SJCRH30 (cell line): ENCODE results near the gene IL11RA. TPM values are rescaled to one million over a fixed set of nuclear protein-coding genes. Genes with fewer than 3 reads are reported as not detected.

Experiments used
- DNase-seq, 2 experiments: peaks; one replicate each; pipeline ENCODE4 v3.0.0-alpha.2; 2015 to 2020
- H3K27ac ChIP-seq: fragments of 250-450 bp; sonication (Bioruptor Pico); 2 replicates; pipeline ENCODE4 v1.5.1; 2020; ENCODE audit warnings: mild to moderate bottlenecking, moderate library complexity
- H3K27me3 ChIP-seq: fragments of 250-450 bp; sonication (Bioruptor Pico); 2 replicates; pipeline ENCODE4 v1.5.1; 2020; ENCODE audit warnings: mild to moderate bottlenecking, moderate library complexity
- H3K36me3 ChIP-seq: fragments of 250-450 bp; sonication (Bioruptor Pico); 2 replicates; pipeline ENCODE4 v1.5.1; 2020; ENCODE audit warnings: mild to moderate bottlenecking, moderate library complexity
- H3K4me1 ChIP-seq: fragments of 250-450 bp; sonication (Bioruptor Pico); 2 replicates; pipeline ENCODE4 v1.5.1; 2020; ENCODE audit warnings: mild to moderate bottlenecking, moderate library complexity
- H3K4me3 ChIP-seq: fragments of 250-450 bp; sonication (Bioruptor Pico); 2 replicates; pipeline ENCODE4 v1.5.1; 2020; ENCODE audit warnings: mild to moderate bottlenecking, moderate library complexity
- H3K9me3 ChIP-seq: fragments of 250-450 bp; sonication (Bioruptor Pico); replicated peaks from 2 replicates; pipeline ENCODE4 v1.5.1; 2020; ENCODE audit warnings: mild to moderate bottlenecking, moderate library complexity
- total RNA-seq: library from RNA; depleted of rRNA; stranded (reverse); fragments of >200 nt; shearing (Covaris generic); gene quantifications from 2 replicates; pipeline ENCODE4 v1.2.3, GENCODE V29; 2014

The IL11RA gene
- total RNA-seq, 1 experiment from 2014 or later, result 3.2 TPM

DNA sequence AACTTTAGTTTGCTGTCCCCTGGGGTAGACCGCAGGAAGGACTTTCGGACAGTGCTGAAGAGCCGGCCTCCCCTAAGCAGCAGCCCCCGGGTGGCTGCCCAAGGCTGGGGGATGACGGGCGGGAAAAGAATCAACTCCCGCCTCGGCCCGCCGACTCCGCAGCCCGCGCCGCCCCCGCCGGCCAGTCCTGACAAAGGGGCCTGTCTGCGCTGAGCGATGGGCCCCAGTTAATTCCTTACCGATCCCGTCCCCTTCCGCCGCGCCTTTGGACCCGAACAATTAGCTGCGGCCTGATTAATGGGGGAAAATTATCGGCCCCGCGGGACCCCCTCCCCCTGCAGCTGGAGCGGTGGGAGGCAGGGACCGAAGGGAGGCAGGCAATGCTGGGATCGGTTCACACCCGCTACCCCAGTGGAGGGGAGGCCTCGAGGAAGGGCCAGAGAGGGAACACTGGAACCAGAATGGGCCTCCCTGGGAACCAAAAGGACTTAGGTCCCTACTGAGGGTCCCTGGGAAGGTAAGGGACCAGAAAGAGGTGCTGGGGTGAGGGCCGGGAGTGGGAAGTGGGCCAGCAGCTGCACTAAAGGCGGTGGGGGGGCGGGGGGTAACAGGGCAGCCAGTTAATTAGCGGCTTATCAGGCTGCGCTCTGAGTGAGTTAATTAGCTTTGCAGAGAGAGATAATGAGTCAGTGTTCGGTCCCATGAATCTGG, 27.4 kb upstream of the IL11RA start:
- H3K4me3 ChIP-seq, result no peak overlapping the region
- H3K27me3 ChIP-seq, result peaks cover 26% of the 10 kb centered on the region
- H3K27ac ChIP-seq, result no peak overlapping the region
- no peaks in the 10 kb centered on the region for H3K9me3 ChIP-seq
- DNase-seq, result no peak
- H3K36me3 ChIP-seq, result no peaks in the 10 kb centered on the region
- no peaks in the 10 kb centered on the region for H3K4me1 ChIP-seq

- Histone ChIP-seq H3K9me3 (no peaks in the 10 kb centered on the region), H3K27me3 (peaks cover 31% of the 10 kb centered on the region), H3K4me1 (no peaks in the 10 kb centered on the region), H3K4me3 (no peak overlapping the region), H3K36me3 (no peaks in the 10 kb centered on the region), H3K27ac (no peak overlapping the region)
- DNase-seq, result no peak
Measured at GRCh38 chr9:34625186-34625486, 26.8 kb upstream of the IL11RA start.

DNA sequence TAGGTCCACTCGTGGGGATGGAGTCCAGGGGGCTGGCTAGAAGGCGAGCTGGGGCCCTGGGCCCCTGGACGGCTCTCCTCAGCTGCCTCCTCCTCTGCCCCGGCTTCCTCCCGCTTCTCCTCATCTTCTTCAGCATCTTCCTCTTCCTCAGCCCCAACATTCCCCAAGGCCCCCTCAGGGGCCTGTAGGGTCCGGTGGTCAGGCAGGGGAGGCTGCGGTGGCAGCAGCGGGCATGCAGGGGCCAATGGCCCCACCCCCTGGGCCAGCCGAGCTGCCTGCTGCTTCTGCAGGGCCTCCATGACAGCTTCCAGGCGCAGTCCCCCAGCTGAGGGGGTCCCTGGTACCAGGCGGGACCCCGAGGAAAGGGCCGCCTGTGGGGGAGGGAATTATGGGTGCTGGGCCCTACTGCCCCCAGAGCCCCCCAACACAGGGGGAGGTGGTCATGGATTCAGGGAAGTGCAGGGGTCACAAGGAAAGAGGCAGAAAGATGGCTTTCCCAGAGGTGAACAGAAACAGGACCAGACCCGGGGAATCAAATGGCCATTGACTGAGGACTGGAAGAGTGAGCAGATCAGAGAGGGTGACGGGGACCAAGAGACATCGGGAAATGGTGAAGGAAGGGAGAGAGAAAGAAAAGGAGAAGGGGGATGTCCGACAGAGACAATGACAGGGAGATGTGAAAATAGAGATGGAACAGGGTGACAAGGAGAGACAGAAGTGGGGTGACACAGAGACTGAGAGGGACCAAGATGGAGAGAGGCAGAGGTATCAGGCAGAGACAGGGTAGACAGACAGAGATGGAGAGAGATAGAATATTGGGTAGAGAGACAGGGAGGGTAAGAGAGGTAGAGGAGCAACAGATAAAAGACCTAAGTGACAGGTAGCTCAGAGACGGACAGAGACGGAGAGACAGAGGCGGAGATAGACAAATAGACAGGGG, 24.0 kb upstream of the IL11RA start:
- Histone ChIP-seq H3K4me3 (peak overlapping the region; percentile 23; the same call in 1 of the 2 replicates), H3K36me3 (no peaks in the 10 kb centered on the region), H3K27ac (no peak overlapping the region), H3K9me3 (no peaks in the 10 kb centered on the region), H3K4me1 (no peaks in the 10 kb centered on the region), H3K27me3 (peaks cover 35% of the 10 kb centered on the region)
- no peak for DNase-seq

DNA sequence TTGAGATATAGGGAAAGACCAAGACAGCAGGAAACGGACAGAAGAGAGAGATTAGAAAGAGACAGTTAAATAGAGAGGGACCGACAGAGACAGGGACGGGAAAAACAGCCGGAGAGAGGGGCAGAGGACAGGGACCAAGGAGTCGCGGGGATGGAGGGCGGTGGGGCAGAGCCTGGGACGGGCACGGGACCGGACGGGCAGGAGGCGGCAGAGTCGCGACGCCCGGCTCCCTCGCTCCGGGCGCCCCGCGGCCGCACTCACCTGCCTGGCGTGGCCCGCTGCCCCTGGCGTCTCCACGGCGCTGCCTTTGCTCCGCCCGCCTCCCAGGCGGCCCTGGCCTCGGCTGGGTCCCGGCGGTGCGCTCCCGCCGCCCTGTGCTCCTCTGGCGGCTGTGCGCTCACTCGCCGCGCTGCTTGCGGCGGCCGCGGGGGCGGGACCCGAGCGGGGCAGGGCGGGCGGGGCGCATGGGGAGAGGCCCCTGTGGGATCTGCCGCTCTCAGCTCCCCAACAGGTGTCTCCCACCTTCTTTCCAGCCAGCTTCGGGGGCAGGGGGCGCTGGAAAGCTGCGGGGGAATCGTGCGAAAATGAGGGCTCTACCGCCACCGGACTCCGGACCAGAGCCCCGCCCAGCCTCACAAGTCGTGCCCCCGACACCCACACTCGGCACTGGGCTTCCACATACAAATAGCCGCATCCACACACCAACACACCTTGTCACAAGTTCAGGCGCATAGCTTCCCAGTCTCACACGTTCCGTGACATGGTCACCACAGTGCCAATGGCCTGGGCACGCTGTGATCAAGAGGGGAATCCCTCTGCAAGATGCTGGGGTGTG, 23.1 kb upstream of the IL11RA start, which contains the start of gene ARID3C:
TSS of gene ARID3C (minus strand) at position 411 of the 835 bp plus-strand sequence. CDS start 1,052 bp downstream, outside the sequence.
- no peaks in the 10 kb centered on the region for H3K9me3 ChIP-seq
- no peaks in the 10 kb centered on the region for H3K36me3 ChIP-seq
- no peaks in the 10 kb centered on the region for H3K4me1 ChIP-seq
- peak within 1 kb of the TSS; percentile 23; the same call in 1 of the 2 replicates for H3K4me3 ChIP-seq
- no peak within 1 kb of the TSS for H3K27ac ChIP-seq
- DNase-seq, result no peak
- peaks cover 35% of the 10 kb centered on the region for H3K27me3 ChIP-seq

GRCh38 chr9:34629491-34629808, 22.5 kb upstream of the IL11RA start:
- H3K4me1 ChIP-seq, result no peaks in the 10 kb centered on the region
- H3K27me3 ChIP-seq, result peaks cover 35% of the 10 kb centered on the region
- no peak overlapping the region for H3K4me3 ChIP-seq
- no peaks in the 10 kb centered on the region for H3K9me3 ChIP-seq
- H3K27ac ChIP-seq, result no peak overlapping the region
- no peak for DNase-seq
- no peaks in the 10 kb centered on the region for H3K36me3 ChIP-seq

DNA sequence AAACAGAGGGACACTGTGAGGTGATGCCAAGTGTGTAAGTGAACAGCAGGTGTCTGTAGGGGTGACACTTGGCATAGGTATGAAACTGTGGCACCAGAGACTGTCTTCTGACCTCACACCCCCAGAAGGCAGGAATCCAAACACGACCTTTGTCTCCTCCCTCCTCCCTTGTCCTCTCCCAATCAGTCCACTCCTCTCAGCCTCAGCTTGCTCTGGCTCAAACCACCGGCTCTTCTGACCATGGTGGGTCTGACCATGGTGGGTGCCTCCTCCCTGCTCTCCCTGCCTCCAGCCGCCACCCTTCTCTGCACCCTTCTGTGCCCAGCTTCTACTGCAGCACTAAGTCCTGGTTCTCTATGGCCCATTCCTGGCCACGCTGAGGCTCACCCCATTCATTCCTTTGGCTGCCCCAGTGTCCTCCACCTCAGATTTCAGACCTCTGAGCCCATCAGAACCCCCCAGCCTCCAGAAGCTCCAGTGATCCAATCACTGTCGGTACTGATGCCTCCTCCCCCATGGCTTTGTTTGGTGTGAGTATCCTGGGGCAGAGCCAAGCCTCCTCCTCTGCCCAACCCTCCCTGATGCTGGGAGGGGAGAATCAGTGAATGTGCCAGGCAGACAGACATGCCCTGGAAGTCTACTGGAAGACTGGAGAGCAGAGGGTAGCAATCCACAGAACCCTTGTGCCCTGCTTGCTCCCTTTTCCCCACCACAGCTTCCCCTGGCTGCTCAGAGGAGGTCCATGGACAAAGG, 21.4 kb upstream of the IL11RA start:
- Histone ChIP-seq H3K27me3 (peaks cover 35% of the 10 kb centered on the region), H3K4me3 (no peak overlapping the region), H3K4me1 (no peaks in the 10 kb centered on the region), H3K9me3 (no peaks in the 10 kb centered on the region), H3K27ac (no peak overlapping the region), H3K36me3 (peaks cover 4% of the 10 kb centered on the region; the same call in 1 of the 2 replicates)
- DNase-seq, result no peak

GRCh38 chr9:34633166-34633565, 18.8 kb upstream of the IL11RA start:
- Histone ChIP-seq H3K27me3 (peaks cover 19% of the 10 kb centered on the region), H3K36me3 (peaks cover 4% of the 10 kb centered on the region; the same call in 1 of the 2 replicates), H3K4me1 (no peaks in the 10 kb centered on the region), H3K4me3 (no peak overlapping the region), H3K27ac (no peak overlapping the region), H3K9me3 (no peaks in the 10 kb centered on the region)
- DNase-seq, result no peak

DNA sequence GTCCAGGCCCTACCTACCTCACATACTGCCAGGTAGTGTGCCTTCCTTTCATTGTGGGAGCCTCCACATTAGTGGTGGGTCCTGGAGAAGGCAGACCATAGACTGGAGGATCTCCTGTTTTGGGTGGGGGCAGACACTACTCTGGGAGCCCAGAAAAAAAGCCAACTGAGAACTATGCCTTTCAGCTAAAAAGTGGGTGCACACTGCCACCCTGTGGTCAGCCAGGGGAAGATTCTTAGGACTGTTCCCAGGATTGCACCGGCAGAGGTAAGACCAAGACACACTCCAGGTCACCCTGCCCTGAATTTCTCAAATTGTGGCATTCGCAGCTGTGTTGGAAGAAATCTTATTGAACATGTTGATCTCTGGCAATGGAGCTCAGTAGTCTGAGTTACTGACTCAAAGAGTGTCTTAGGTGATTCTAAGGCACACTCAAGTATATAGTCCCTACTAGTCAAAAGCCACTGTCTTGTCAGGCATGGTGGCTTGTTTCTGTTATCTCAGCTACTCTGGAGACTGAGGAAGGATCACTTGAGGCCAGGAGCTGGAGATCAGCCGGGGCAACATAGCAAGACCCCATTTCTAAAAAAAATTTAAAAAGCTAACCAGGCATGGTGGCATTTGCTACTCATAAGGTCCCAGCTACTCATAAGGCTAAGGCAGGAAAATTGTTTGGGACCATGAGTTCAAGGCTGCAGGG, 18.0 kb upstream of the IL11RA start:
- peaks cover 14% of the 10 kb centered on the region for H3K27me3 ChIP-seq
- no peaks in the 10 kb centered on the region for H3K4me1 ChIP-seq
- H3K27ac ChIP-seq, result no peak overlapping the region
- DNase-seq, result peak; percentile 58 to 78
- H3K9me3 ChIP-seq, result no peaks in the 10 kb centered on the region
- H3K36me3 ChIP-seq, result peaks cover 4% of the 10 kb centered on the region; the same call in 1 of the 2 replicates
- no peak overlapping the region for H3K4me3 ChIP-seq

DNA sequence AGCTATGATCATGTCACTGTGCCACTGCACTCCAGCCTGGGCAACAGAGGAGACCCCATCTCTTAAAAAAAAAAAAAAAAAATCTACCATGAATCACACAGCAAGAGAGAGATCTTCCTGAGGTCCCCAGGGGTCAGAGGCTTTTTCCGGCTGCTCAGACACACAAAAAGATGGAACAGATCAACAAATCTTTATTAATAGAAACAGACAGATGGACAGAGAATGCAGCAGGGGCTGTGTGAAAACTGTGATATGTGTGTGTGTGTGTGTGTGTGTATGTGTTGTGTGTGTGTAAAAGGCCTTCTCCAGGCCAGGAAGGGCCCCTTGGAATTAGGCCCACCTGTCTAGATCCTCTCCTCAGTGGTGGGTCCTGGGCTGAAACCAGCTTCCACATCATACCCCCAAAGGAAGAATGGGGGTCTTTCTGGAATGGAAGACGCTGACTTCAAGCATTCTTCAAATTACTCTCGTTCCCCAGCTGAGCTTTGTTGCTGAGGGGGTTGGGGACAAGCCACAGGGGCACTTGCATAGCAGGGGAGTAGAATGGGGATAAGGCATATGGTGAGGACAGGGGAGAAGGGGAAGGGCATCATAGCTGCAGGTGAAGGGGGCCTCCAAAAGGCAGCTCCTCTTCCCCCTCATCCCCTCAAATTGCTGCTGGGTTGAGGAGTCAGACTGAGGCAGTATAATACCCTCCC, 17.3 kb upstream of the IL11RA start:
- no peak for DNase-seq

GRCh38 chr9:34635556-34635955, 16.4 kb upstream of the IL11RA start:
- peaks cover 4% of the 10 kb centered on the region; the same call in 1 of the 2 replicates for H3K36me3 ChIP-seq
- no peak overlapping the region for H3K27ac ChIP-seq
- no peak overlapping the region for H3K4me3 ChIP-seq
- H3K27me3 ChIP-seq, result peaks cover under 1% of the 10 kb centered on the region
- H3K4me1 ChIP-seq, result no peaks in the 10 kb centered on the region
- H3K9me3 ChIP-seq, result no peaks in the 10 kb centered on the region
- no peak for DNase-seq

More for the DNA sequence above, 17.3 kb upstream of the IL11RA start:
- Histone ChIP-seq H3K27ac (no peak overlapping the region), H3K36me3 (peaks cover 4% of the 10 kb centered on the region; the same call in 1 of the 2 replicates), H3K9me3 (no peaks in the 10 kb centered on the region), H3K27me3 (peaks cover 9% of the 10 kb centered on the region), H3K4me3 (no peak overlapping the region), H3K4me1 (no peaks in the 10 kb centered on the region)

DNA sequence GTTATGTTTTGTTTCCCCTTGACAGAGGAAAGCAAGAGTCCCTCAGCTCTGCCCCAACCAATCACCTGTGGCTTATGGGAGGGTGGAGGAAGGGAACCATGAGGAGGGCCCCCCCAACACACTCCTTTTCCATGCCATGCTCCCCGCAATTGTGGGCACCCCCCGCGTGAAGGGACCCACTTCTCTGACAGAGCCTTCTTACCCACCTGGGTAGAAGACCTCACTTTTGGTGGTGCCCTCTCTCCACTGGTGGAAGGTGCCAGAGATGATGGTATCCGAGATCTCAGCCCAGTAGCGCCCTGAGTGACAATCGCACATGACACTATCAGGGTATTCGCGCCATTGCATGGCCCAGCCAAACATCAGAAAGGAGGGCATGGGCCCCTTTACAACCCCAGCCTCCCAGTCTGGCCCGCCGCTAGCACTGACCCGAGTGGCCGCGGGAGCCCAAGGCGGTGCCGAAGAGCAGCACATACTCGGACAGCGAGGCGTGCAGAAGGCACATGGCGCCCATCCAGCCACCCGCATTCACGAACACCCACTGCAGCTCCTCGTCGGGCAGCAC, 15.1 kb upstream of the IL11RA start:
- H3K4me1 ChIP-seq, result no peaks in the 10 kb centered on the region
- peak overlapping the region; percentile 79 for H3K4me3 ChIP-seq
- peak; percentile 31 to 59 for DNase-seq
- no peaks in the 10 kb centered on the region for H3K9me3 ChIP-seq
- peaks cover 4% of the 10 kb centered on the region; the same call in 1 of the 2 replicates for H3K36me3 ChIP-seq
- peak overlapping the region; percentile 69 for H3K27ac ChIP-seq
- H3K27me3 ChIP-seq, result no peaks in the 10 kb centered on the region

DNA sequence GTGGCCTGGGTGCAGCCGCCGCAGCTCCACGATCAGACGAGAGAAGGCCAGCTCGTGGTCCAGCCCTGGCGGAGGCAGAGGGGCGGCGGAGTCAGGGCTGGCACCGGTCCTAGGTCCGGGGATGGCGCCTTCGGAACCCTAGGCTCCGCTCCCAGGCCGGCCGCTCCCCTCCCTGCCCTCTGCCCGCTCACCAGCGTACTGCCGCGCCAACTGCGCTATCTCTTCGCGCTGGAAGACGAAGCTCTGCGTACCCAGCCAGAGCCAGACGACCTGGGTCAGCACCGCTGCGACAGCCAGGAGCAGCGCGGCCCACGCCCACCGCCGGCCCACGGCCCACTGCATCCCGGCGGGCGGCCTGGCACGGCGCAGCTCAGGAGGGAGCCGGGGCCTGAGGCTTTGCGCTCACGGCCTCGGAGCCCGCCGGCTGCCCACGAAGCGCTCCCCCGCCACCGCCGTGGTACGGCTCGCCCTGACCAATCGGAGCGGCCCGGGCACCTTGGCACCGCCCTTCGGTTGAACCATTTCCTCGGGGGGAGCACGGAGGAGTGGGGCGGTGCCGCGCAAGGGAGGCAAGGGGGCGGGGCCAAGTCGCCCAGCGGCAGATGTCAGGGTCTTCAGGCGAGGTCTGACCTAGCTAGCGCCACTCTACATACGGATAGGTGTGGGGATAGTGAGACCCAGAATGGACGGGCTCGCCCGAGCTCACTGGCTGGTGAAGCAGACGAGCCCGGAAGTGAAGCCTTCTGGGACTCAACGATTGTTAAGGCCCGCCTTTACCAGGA, 14.4 kb upstream of the IL11RA start, which contains the start of gene SIGMAR1:
TSS of gene SIGMAR1 (minus strand) at position 432 of the 782 bp plus-strand sequence. CDS start at position 342, 90 bp downstream.
- Histone ChIP-seq H3K27ac (peak within 1 kb of the TSS; percentile 69), H3K27me3 (no peaks in the 10 kb centered on the region), H3K4me3 (peak within 1 kb of the TSS; percentile 79), H3K36me3 (peaks cover 4% of the 10 kb centered on the region; the same call in 1 of the 2 replicates), H3K4me1 (no peaks in the 10 kb centered on the region), H3K9me3 (no peaks in the 10 kb centered on the region)
- peak; percentile 92 to 93 for DNase-seq
